Neuronal stem cell (in vitro differentiated cells): ENCODE data around the gene NUDCD2.

ENCODE experiments used
- DNase-seq: peaks from one replicate; pipeline ENCODE4 v3.0.0-alpha.2; 2013; ENCODE audit warnings: low spot score
- H2AFZ ChIP-seq: one replicate; pipeline ENCODE4 v1.6.1; 2013; ENCODE audit warnings: mild to moderate bottlenecking, low read length, inconsistent platforms
- H2AK5ac ChIP-seq: 2 replicates; pipeline ENCODE4 v1.6.1; 2013; ENCODE audit warnings: low read depth, mild to moderate bottlenecking, inconsistent platforms, low read length, moderate library complexity, mixed read lengths
- H2BK120ac ChIP-seq: 2 replicates; pipeline ENCODE4 v1.6.1; 2013; ENCODE audit warnings: low read depth, mild to moderate bottlenecking, inconsistent platforms, low read length, moderate library complexity, mixed read lengths
- H2BK12ac ChIP-seq: one replicate; pipeline ENCODE4 v1.6.1; 2013; ENCODE audit warnings: low read length, inconsistent platforms
- H2BK15ac ChIP-seq: 2 replicates; pipeline ENCODE4 v1.6.1; 2013; ENCODE audit warnings: mild to moderate bottlenecking, low read length, inconsistent platforms, mixed read lengths
- H2BK5ac ChIP-seq: one replicate; pipeline ENCODE4 v1.6.1; 2013; ENCODE audit warnings: inconsistent platforms, mild to moderate bottlenecking, low read length, moderate library complexity
- H3K14ac ChIP-seq: one replicate; pipeline ENCODE4 v1.6.1; 2013; ENCODE audit warnings: low read length, inconsistent platforms
- H3K18ac ChIP-seq: 2 replicates; pipeline ENCODE4 v1.6.1; 2013; ENCODE audit warnings: low read length, inconsistent platforms
- H3K23ac ChIP-seq: 2 replicates; pipeline ENCODE4 v1.6.1; 2013; ENCODE audit warnings: low read depth, mild to moderate bottlenecking, mixed read lengths, low read length, inconsistent platforms; ENCODE audit not compliant: poor library complexity
- H3K27ac ChIP-seq: replicated peaks from 3 replicates; pipeline ENCODE4 v1.5.1; 2013; ENCODE audit warnings: low read length, inconsistent platforms
- H3K27me3 ChIP-seq, 3 experiments: 2 replicates each; pipeline ENCODE4 v1.6.1; 2013; ENCODE audit warnings: low read length in 3 of 3, mild to moderate bottlenecking in 2 of 3, inconsistent platforms in 1 of 3, low read depth in 1 of 3, mixed read lengths in 1 of 3, moderate library complexity in 1 of 3; ENCODE audit not compliant: control insufficient read depth in 3 of 3, insufficient read depth in 3 of 3
- H3K36me3 ChIP-seq, 2 donors: replicated peaks in 1 of 2; 2 replicates each; pipeline ENCODE4 v1.6.1; 2013; ENCODE audit warnings: low read length in 2 of 2; ENCODE audit not compliant: control insufficient read depth in 2 of 2, insufficient read depth in 2 of 2
- H3K4ac ChIP-seq: 2 replicates; pipeline ENCODE4 v1.6.1; 2013; ENCODE audit warnings: inconsistent platforms, mild to moderate bottlenecking, low read length, moderate library complexity
- H3K4me1 ChIP-seq, 2 donors: 1 replicate in 1 of 2; 2 replicates in 1 of 2; pipeline ENCODE4 v1.6.1; 2013; ENCODE audit warnings: low read length in 2 of 2, low read depth in 1 of 2; ENCODE audit not compliant: control insufficient read depth in 2 of 2, insufficient read depth in 1 of 2
- H3K4me2 ChIP-seq: one replicate; pipeline ENCODE4 v1.6.1; 2013; ENCODE audit warnings: mild to moderate bottlenecking, low read length, inconsistent platforms; ENCODE audit not compliant: insufficient read depth, poor library complexity, severe bottlenecking
- H3K4me3 ChIP-seq, 2 donors: 2 replicates each; pipeline ENCODE4 v1.5.1; 2013; ENCODE audit warnings: low read length in 2 of 2, mild to moderate bottlenecking in 2 of 2, inconsistent platforms in 1 of 2, moderate library complexity in 1 of 2
- H3K79me1 ChIP-seq: one replicate; pipeline ENCODE4 v1.6.1; 2013; ENCODE audit warnings: low read depth, mild to moderate bottlenecking, inconsistent platforms, low read length, moderate library complexity
- H3K9ac ChIP-seq: one replicate; pipeline ENCODE4 v1.6.1; 2013; ENCODE audit warnings: mild to moderate bottlenecking, low read depth, low read length, inconsistent platforms; ENCODE audit not compliant: poor library complexity
- H3K9me3 ChIP-seq, 2 donors: replicated peaks in 1 of 2; 2 replicates each; pipeline versions ENCODE3 to v1.6.1; 2013; ENCODE audit warnings: low read length in 2 of 2, mild to moderate bottlenecking in 2 of 2, inconsistent platforms in 1 of 2, low read depth in 1 of 2, mixed read lengths in 1 of 2, moderate library complexity in 1 of 2; ENCODE audit not compliant: control insufficient read depth in 2 of 2, insufficient read depth in 1 of 2
- H4K8ac ChIP-seq: one replicate; pipeline ENCODE4 v1.6.1; 2013; ENCODE audit warnings: low read depth, mild to moderate bottlenecking, inconsistent platforms, low read length, moderate library complexity
- H4K91ac ChIP-seq: one replicate; pipeline ENCODE4 v1.6.1; 2013; ENCODE audit warnings: low read length, low read depth, mild to moderate bottlenecking, inconsistent platforms; ENCODE audit not compliant: poor library complexity
- WGBS, 2 donors: extraction: QIAGEN DNeasy Blood & Tissue Kit; methylation state at CpG; one replicate each; pipeline ENCODE4 v1.1.7; 2013; ENCODE audit warnings: missing lambda C conversion rate in 2 of 2, mixed read lengths in 1 of 2; ENCODE audit not compliant: insufficient read length in 2 of 2, insufficient replicate concordance in 1 of 2; ENCODE audit errors: extremely low coverage in 2 of 2; 5-methylcytosine and 5-hydroxymethylcytosine counted together

The NUDCD2 gene

GRCh38 chr5:163451489-163451888 lies 8.4 kb downstream of the NUDCD2 start:
- H3K27me3 ChIP-seq, result no peaks in the 10 kb centered on the region
- H3K9ac ChIP-seq, result no peak overlapping the region
- peaks cover 11 to 100% of the 10 kb centered on the region in 2 donors for H3K36me3 ChIP-seq
- H2BK15ac ChIP-seq, result no peak overlapping the region
- H3K4me2 ChIP-seq, result no peak overlapping the region
- no peak overlapping the region for H3K23ac ChIP-seq
- H3K18ac ChIP-seq, result no peak overlapping the region
- H4K91ac ChIP-seq, result no peak overlapping the region
- no peaks in the 10 kb centered on the region for H3K79me1 ChIP-seq
- no peak overlapping the region for H2AFZ ChIP-seq
- H2BK5ac ChIP-seq, result no peak overlapping the region
- peaks cover 0 to 11% of the 10 kb centered on the region in 2 donors for H3K9me3 ChIP-seq
- H3K14ac ChIP-seq, result no peak overlapping the region
- no peak overlapping the region for H3K4ac ChIP-seq
- H3K27ac ChIP-seq, result no peak overlapping the region
- H2AK5ac ChIP-seq, result no peak overlapping the region
- H4K8ac ChIP-seq, result no peak overlapping the region
- no CpG with 5 or more reads among the region's 8 CpGs for WGBS, 2 donors
- no peak overlapping the region for H2BK120ac ChIP-seq
- H2BK12ac ChIP-seq, result no peak overlapping the region
- DNase-seq, result no peak
- H3K4me1 ChIP-seq, result no peaks in the 10 kb centered on the region
- H3K4me3 ChIP-seq, result no peak overlapping the region

GRCh38 chr5:163448491-163448890 lies 11.4 kb downstream of the NUDCD2 start:
- Histone ChIP-seq H3K4me3 (no peak overlapping the region), H3K9ac (no peak overlapping the region), H2BK120ac (no peak overlapping the region), H3K27ac (no peak overlapping the region), H3K27me3 (no peaks in the 10 kb centered on the region), H4K91ac (no peak overlapping the region), H3K79me1 (no peaks in the 10 kb centered on the region), H2BK12ac (no peak overlapping the region), H2AFZ (no peak overlapping the region), H3K9me3 (peaks cover 0 to 8% of the 10 kb centered on the region in 2 donors), H3K4ac (no peak overlapping the region), H2BK15ac (no peak overlapping the region), H2AK5ac (no peak overlapping the region), H2BK5ac (no peak overlapping the region), H3K14ac (no peak overlapping the region), H3K4me2 (no peak overlapping the region), H3K23ac (no peak overlapping the region), H3K4me1 (no peaks in the 10 kb centered on the region), H4K8ac (no peak overlapping the region), H3K36me3 (peaks cover 15 to 100% of the 10 kb centered on the region in 2 donors), H3K18ac (no peak overlapping the region)
- DNase-seq, result no peak

GRCh38 chr5:163447875-163448274 lies 12.0 kb downstream of the NUDCD2 start:
- Histone ChIP-seq H3K4me1 (no peaks in the 10 kb centered on the region), H3K4me3 (no peak overlapping the region), H3K36me3 (peaks cover 15 to 100% of the 10 kb centered on the region in 2 donors), H3K27ac (no peak overlapping the region), H4K8ac (no peak overlapping the region), H3K18ac (no peak overlapping the region), H3K4ac (no peak overlapping the region), H3K23ac (no peak overlapping the region), H3K79me1 (no peaks in the 10 kb centered on the region), H2BK12ac (no peak overlapping the region), H4K91ac (no peak overlapping the region), H3K14ac (no peak overlapping the region), H2AFZ (no peak overlapping the region), H2BK5ac (no peak overlapping the region), H2AK5ac (no peak overlapping the region), H3K9ac (no peak overlapping the region), H2BK120ac (no peak overlapping the region), H3K27me3 (no peaks in the 10 kb centered on the region), H3K4me2 (no peak overlapping the region), H2BK15ac (no peak overlapping the region), H3K9me3 (peaks cover 0 to 8% of the 10 kb centered on the region in 2 donors)
- no CpG with 5 or more reads among the region's 3 CpGs for WGBS, 2 donors
- no peak for DNase-seq

- Histone ChIP-seq H2BK12ac (no peak overlapping the region), H3K79me1 (no peaks in the 10 kb centered on the region), H2BK5ac (no peak overlapping the region), H3K4me2 (no peak overlapping the region), H3K27ac (no peak overlapping the region), H3K27me3 (no peaks in the 10 kb centered on the region), H2AFZ (no peak overlapping the region), H3K18ac (no peak overlapping the region), H3K4me3 (no peak overlapping the region), H3K9me3 (peaks cover 0 to 8% of the 10 kb centered on the region in 2 donors), H3K23ac (no peak overlapping the region), H2BK15ac (no peak overlapping the region), H3K9ac (no peak overlapping the region), H4K8ac (no peak overlapping the region), H3K36me3 (peaks cover 17 to 100% of the 10 kb centered on the region in 2 donors), H3K14ac (no peak overlapping the region), H4K91ac (no peak overlapping the region), H3K4ac (no peak overlapping the region), H3K4me1 (no peaks in the 10 kb centered on the region), H2AK5ac (no peak overlapping the region), H2BK120ac (no peak overlapping the region)
- no peak for DNase-seq
Measured at GRCh38 chr5:163447191-163447590, 12.7 kb downstream of the NUDCD2 start.
